Measurements from ENCODE around the gene TRIM49B. TPM values are rescaled to one million over a fixed set of nuclear protein-coding genes. Genes with fewer than 3 reads are reported as not detected.

The TRIM49B gene, protein sequence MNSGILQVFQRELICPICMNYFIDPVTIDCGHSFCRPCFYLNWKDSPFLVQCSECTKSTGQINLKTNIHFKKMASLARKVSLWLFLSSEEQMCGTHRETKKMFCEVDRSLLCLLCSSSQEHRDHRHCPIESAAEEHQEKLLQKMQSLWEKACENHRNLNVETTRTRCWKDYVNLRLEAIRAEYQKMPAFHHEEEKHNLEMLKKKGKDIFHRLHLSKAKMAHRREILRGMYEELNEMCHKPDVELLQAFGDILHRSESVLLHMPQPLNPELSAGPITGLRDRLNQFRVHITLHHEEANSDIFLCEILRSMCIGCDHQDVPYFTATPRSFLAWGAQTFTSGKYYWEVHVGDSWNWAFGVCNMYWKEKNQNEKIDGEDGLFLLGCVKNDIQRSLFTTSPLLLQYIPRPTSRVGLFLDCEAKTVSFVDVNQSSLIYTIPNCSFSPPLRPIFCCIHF
- total RNA-seq = not detected in 2 replicates

DNA sequence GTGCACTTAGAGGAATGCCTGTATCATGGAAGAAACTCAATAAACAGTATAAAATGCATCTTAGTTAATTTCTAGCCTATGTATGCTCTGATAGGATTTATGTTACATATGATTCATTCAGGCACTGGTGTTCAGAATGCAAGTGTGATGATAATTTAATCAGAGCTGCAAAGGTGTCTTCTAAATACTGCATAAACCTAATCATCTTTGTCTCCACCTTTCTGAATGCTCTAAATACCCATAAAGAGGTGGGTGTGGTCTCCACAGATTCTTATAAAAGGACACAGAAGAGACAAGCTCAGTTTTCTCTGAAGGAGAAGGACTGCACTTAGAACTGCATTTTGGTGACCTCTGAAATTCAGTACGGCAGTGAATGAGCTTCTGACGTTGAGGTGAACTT lies at the start of gene TRIM49B:
Gene TRIM49B, plus strand, starts transcription at position 301 of the 400 bp plus-strand sequence. CDS start 2,777 bp downstream, outside the sequence.

DNA sequence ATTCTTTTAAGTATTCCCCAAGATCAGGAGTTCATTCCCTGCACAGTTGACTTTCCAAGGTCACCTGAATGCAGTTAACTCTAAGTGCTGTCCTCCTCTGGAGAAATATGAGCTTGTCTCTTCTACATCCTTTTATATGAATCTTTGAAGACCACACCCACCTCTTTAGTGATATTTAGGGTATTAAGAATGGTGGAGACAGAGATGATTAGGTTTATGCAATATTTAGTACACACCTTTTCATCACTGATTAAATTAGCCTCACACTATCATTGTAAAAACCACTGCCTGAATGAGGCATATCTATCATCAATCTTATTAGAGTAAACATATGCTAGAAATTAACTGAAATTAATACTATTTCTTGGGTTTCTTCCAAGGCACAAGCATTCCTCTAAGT lies 44.8 kb upstream of the TRIM49B start, which contains the start of gene TRIM51G:
Gene TRIM51G, minus strand, starts transcription at position 101 of the 400 bp plus-strand sequence. CDS start 2,190 bp downstream, outside the sequence.

DNA sequence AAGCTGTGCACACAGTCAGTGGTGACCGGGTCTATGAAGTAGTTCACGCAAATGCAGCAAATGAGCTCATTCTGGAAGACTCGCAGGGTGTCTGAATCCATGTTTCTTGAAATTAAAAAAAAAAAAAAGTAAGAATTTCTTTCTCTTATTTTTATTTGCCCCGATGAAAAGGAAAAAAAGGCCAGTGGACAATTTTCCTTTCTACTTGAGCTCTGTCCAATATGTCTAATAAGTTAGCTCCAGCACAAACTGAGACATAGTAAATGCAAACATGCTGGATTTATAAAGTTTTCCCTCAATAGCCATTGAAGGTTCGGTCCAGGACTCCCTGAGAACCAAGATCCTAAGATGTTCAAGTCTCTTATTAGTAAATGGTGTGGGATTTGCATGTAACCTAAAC lies 30.4 kb downstream of the TRIM49B start, which contains the start of gene TRIM64C:
Gene TRIM64C, minus strand, starts transcription at position 101 of the 400 bp plus-strand sequence. Its CDS starts 0 bp downstream, at position 101.

Other genes starting within 250 kb of the TRIM49B start
- gene TRIM51G, start 44.9 kb upstream of the TRIM49B start, total RNA-seq = not detected in 2 replicates
- gene TRIM64C, start 30.3 kb downstream of the TRIM49B start, total RNA-seq = not detected in 2 replicates
- 0.16 and 0.57 TPM in 2 replicates for gene FOLH1, start 179.8 kb downstream of the TRIM49B start, total RNA-seq

Measured in bladder microvascular endothelial cell (primary cell).